D721Med (cell line): ENCODE results near the gene ZMIZ1.

Experiments
- DNase-seq: peaks from one replicate; pipeline ENCODE4 v3.0.0; 2011; ENCODE audit warnings: low spot score; ENCODE audit not compliant: insufficient read length
- FAIRE-seq: peaks from 2 replicates; lab custom pipeline; 2011; peaks lifted over from hg19 to GRCh38; lab: Jason Lieb, UNC
- CTCF ChIP-seq: IDR thresholded peaks from 2 replicates; pipeline ENCODE4 v1.5.1; 2012; ENCODE audit warnings: mild to moderate bottlenecking, control low read depth; ENCODE audit not compliant: insufficient read depth; ENCODE audit errors: missing control alignments

ZMIZ1 gene

GRCh38 chr10:79266084-79266483 lies 197.3 kb downstream of the ZMIZ1 start:
- no peak for FAIRE-seq
- no peak for DNase-seq

GRCh38 chr10:79266543-79267312 lies 198.0 kb downstream of the ZMIZ1 start:
- TF ChIP-seq CTCF: no peak
- DNase-seq: no peak

More at GRCh38 chr10:79266084-79266483, 197.3 kb downstream of the ZMIZ1 start:
- no peak for TF ChIP-seq CTCF

GRCh38 chr10:79267499-79267898 lies 198.7 kb downstream of the ZMIZ1 start:
- FAIRE-seq (no peak), DNase-seq (no peak)
- no peak for TF ChIP-seq CTCF

More at GRCh38 chr10:79266543-79267312, 198.0 kb downstream of the ZMIZ1 start:
- no peak for FAIRE-seq

- no peak for DNase-seq
- FAIRE-seq: no peak
These were observed 199.4 kb downstream of the ZMIZ1 start for GRCh38 chr10:79268161-79268601.

GRCh38 chr10:79268742-79269141 lies 200.0 kb downstream of the ZMIZ1 start:
- DNase-seq: no peak
- TF ChIP-seq CTCF: no peak

More at GRCh38 chr10:79268161-79268601, 199.4 kb downstream of the ZMIZ1 start:
- no peak for TF ChIP-seq CTCF

GRCh38 chr10:79269443-79269842 lies 200.7 kb downstream of the ZMIZ1 start:
- no peak for DNase-seq
- TF ChIP-seq CTCF: no peak
- FAIRE-seq: no peak

More at GRCh38 chr10:79268742-79269141, 200.0 kb downstream of the ZMIZ1 start:
- no peak for FAIRE-seq

- FAIRE-seq (no peak), DNase-seq (no peak)
These were observed 201.2 kb downstream of the ZMIZ1 start for GRCh38 chr10:79269969-79270368.

More at GRCh38 chr10:79269969-79270368, 201.2 kb downstream of the ZMIZ1 start:
- no peak for TF ChIP-seq CTCF
